Activated CD4-positive, alpha-beta T cell treated with anti-CD3 and anti-CD28 coated beads, Interleukin-2, Interleukin-4, amounts not matched to agents 100 ng/mL and 50 ng/mL, durations not matched to agents 16 hours and 8 hours (primary cell): ENCODE results near the gene FKBP6.
A peak's percentile ranks its signal among the peaks of the same experiment; 100 is the strongest.
"Not testable (repeated sequence)": the region's sequence is repeated elsewhere in the genome, so short reads cannot be mapped to it uniquely, and the experiment has no call there.

Experiments used
- DNase-seq: peaks from one replicate; pipeline ENCODE4 v3.0.0-alpha.2; 2020; ENCODE audit warnings: low spot score

Gene FKBP6

GRCh38 chr7:73324081-73324845 is 3.7 kb upstream of the FKBP6 start:
- peak; percentile 37 for DNase-seq

- not testable (repeated sequence) for DNase-seq
These were observed 2.5 kb upstream of the FKBP6 start for GRCh38 chr7:73325424-73325823.

GRCh38 chr7:73327449-73327848 is 512 bp upstream of the FKBP6 start:
- not testable (repeated sequence) for DNase-seq

- DNase-seq, result no peak
These were observed 735 bp downstream of the FKBP6 start for GRCh38 chr7:73328696-73329095.

GRCh38 chr7:73329861-73330581 is 2.1 kb downstream of the FKBP6 start:
- no peak for DNase-seq

DNA sequence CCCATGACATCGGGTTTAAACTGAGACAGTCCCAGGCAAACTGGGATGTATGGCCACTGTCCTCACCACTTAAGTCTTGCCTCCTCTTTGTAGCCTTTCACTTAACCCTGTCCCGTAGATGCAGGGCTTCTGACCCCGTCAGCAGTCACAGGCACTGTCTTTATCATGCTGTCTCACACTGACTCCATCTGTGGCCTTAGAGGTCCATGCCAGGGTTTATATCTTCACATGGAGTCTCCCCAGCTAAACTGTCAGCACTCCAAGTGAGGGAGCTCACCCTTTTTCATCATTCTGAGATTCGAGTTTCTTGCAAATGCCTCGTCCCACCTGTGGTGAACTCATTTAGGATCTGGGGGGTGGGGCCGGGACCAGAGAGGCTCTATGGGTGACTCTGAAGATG is 2.8 kb downstream of the FKBP6 start:
- DNase-seq, result no peak

DNA sequence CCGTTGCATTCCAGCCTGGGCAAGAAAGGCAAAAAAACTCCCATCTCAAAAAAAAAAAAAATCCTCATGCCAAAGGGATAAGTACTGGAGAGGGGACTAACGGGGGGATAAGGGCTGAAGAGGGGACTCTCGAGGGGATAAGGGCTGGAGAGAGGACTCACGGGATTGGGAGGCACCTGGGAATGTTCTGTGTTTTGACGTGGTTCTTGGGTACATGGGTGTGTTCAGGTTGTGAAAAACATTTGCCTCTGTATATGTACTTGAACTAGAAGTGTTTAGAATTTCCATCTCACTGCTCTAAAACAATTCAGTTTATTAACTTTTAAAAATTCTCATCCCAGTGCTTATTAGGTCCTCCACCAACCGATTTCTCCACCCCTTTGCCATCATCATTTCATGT is 4.5 kb downstream of the FKBP6 start:
- DNase-seq, result no peak

DNA sequence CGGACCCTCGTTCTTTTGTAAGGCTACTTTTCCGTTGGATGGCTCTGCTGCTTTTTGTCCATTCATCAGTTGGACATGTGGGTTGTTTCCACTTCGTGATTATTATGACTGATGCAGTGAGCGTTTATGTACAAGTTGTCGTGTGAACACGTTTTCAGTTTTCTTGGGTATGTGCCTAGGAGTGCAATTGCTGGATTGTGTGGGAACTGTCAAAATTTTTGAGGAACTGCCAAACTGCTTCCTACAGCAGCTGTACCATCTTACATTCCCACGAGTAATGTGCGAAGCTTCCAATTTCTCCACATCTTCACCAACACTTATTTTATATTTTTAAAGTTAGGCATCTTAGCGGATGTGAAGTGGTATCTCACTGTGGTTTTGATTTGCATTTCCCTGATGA is 10.4 kb downstream of the FKBP6 start:
- DNase-seq, result no peak

DNA sequence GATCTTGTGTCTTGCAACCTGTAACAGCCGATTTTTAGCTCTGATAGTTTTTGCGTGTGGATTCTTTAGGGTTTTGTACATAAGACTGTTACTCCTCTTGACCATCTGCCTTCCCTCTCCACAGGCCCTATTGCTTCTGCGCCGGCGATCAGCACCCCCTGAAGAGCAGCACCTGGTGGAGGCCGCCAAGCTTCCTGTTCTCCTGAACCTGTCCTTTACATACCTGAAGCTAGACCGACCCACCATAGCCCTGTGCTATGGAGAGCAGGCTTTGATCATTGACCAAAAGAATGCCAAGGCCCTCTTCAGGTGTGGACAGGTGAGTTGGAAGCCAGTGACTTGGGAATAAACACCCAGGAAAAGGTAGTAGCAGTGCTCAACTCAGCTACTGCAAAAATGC is 12.6 kb downstream of the FKBP6 start:
- no peak for DNase-seq

- peak; percentile 8 for DNase-seq
These were observed 13.9 kb downstream of the FKBP6 start for GRCh38 chr7:73341877-73342276.

GRCh38 chr7:73342645-73343044 is 14.7 kb downstream of the FKBP6 start:
- no peak for DNase-seq

GRCh38 chr7:73343671-73344380 is 15.9 kb downstream of the FKBP6 start:
- DNase-seq, result no peak

GRCh38 chr7:73345538-73345937 is 17.6 kb downstream of the FKBP6 start:
- DNase-seq, result no peak

DNA sequence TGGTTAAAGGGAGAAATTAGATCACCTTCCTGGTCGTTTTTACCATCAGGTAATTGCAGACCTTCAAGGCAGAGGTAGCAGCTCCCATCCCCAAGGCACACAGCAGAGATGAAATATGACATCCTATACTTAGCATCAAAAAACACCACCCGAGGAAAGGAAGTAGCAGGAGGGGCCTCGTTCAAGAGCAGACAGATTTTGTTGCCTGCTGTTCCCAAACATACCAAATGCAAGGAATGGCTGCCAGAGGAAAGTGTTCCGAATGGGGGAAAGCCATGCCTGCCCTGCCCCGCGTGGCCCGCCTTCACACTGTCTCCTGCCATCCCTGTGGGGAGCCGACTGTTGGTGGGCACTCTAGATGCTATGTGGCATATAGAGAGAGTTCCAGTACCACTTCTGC is 18.0 kb downstream of the FKBP6 start:
- no peak for DNase-seq

DNA sequence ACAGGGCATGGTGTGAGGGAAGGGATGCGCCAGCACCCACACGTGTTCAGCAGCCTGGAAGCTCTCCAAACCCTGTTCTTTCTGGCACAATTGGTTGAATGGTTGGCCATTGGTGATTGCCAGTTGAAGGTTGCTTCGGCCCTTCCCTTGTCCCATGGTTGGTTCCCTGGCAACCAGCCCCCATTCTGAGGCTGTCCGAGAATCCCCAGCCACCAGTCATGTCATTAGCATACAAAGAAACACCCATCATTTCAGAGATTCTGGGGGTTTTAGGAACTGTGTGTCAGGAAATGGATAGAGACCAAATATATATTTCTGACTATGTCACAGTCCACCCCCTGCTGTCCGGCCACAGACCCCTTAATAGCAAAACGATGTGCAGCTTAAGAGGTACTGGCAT is 21.8 kb downstream of the FKBP6 start:
- no peak for DNase-seq

GRCh38 chr7:73350306-73351068 is 22.5 kb downstream of the FKBP6 start:
- DNase-seq, result no peak

GRCh38 chr7:73351447-73352167 is 23.6 kb downstream of the FKBP6 start:
- DNase-seq, result no peak

DNA sequence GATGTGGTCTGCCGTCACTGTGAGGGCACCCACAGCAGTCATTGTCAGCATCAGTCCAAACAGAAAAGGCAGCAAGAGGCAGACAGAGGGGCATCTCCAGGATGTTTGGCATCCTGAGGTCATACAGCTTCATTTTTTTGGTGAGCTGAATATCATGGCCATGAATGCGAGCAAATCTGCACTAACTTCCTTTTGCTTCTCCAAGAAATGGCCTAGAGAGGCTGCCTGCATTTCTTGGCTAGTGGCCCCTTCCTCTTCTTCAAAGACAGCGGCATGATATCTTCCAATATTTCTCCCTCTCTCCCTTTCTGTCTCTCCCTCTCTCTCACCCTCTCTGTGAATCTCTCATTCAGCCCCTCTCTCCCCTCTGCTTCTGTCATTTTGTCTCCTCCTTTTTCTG is 24.8 kb downstream of the FKBP6 start:
- DNase-seq, result no peak

GRCh38 chr7:73353243-73353642 is 25.3 kb downstream of the FKBP6 start:
- no peak for DNase-seq

DNA sequence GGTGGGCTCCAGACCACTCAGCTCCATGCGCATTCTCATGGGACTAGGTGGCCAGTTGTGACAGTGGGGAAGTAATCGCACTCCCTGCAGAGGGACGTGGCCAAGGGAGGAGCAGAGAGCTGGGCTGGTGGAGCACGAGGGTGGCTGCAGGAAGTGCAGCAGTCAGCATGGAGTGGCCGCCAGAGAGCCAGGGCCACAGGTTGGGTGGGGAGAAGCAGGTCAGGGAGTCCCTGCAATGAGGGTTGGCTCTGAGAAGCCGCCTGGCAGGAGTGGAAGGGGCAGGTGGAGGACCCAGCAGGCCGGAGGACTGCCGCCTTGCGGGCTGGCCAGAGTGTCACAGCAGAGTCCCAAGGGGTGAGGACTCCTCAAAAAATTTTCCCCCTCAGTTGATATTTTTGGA is 26.2 kb downstream of the FKBP6 start:
- DNase-seq, result no peak

- no peak for DNase-seq
These were observed 26.9 kb downstream of the FKBP6 start for GRCh38 chr7:73354821-73355220.

GRCh38 chr7:73356159-73356558 is 28.2 kb downstream of the FKBP6 start:
- DNase-seq, result no peak
